Measurements from ENCODE around the gene VANGL2. TPM values are rescaled to one million over a fixed set of nuclear protein-coding genes. Genes with fewer than 3 reads are reported as not detected.

Gene VANGL2
- total RNA-seq, 1 donor from 2014 or later: 17.0 TPM

GRCh38 chr1:160428053-160428452 lies 27.7 kb downstream of the VANGL2 start:
- no peak for DNase-seq (ENCODE audit: low read depth)
- Histone ChIP-seq H3K27me3 (ENCODE audit: control insufficient read depth, insufficient read depth, low read length) (no peaks in the 10 kb centered on the region), H3K36me3 (ENCODE audit: control insufficient read depth, insufficient read depth, low read length) (no peaks in the 10 kb centered on the region), H3K4me3 (ENCODE audit: low read depth, low read length) (no peak overlapping the region)
- TF ChIP-seq, protein P1, sequence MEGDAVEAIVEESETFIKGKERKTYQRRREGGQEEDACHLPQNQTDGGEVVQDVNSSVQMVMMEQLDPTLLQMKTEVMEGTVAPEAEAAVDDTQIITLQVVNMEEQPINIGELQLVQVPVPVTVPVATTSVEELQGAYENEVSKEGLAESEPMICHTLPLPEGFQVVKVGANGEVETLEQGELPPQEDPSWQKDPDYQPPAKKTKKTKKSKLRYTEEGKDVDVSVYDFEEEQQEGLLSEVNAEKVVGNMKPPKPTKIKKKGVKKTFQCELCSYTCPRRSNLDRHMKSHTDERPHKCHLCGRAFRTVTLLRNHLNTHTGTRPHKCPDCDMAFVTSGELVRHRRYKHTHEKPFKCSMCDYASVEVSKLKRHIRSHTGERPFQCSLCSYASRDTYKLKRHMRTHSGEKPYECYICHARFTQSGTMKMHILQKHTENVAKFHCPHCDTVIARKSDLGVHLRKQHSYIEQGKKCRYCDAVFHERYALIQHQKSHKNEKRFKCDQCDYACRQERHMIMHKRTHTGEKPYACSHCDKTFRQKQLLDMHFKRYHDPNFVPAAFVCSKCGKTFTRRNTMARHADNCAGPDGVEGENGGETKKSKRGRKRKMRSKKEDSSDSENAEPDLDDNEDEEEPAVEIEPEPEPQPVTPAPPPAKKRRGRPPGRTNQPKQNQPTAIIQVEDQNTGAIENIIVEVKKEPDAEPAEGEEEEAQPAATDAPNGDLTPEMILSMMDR (IDR thresholded peaks at IDR 0.05; ENCODE audit: insufficient read depth, low read length, poor library complexity, severe bottlenecking): no peak

- DNase-seq (ENCODE audit: low read depth): no peak
- TF ChIP-seq, protein P1 (IDR thresholded peaks at IDR 0.05; ENCODE audit: insufficient read depth, low read length, poor library complexity, severe bottlenecking): peak; percentile 60
These were observed 28.3 kb downstream of the VANGL2 start for GRCh38 chr1:160428655-160429054.

GRCh38 chr1:160429125-160429561 lies 28.8 kb downstream of the VANGL2 start:
- DNase-seq (ENCODE audit: low read depth): no peak
- H3K36me3 ChIP-seq (ENCODE audit: control insufficient read depth, insufficient read depth, low read length): no peaks in the 10 kb centered on the region
- H3K27me3 ChIP-seq (ENCODE audit: control insufficient read depth, insufficient read depth, low read length): no peaks in the 10 kb centered on the region
- TF ChIP-seq, protein P1 (IDR thresholded peaks at IDR 0.05; ENCODE audit: insufficient read depth, low read length, poor library complexity, severe bottlenecking): no peak
- H3K4me3 ChIP-seq (ENCODE audit: low read depth, low read length): no peak overlapping the region

More at GRCh38 chr1:160428655-160429054, 28.3 kb downstream of the VANGL2 start:
- no peak overlapping the region for H3K4me3 ChIP-seq (ENCODE audit: low read depth, low read length)
- no peaks in the 10 kb centered on the region for H3K27me3 ChIP-seq (ENCODE audit: control insufficient read depth, insufficient read depth, low read length)
- H3K36me3 ChIP-seq (ENCODE audit: control insufficient read depth, insufficient read depth, low read length): no peaks in the 10 kb centered on the region

GRCh38 chr1:160429702-160430535 lies 29.6 kb downstream of the VANGL2 start:
- Histone ChIP-seq H3K27me3 (ENCODE audit: control insufficient read depth, insufficient read depth, low read length) (no peaks in the 10 kb centered on the region), H3K4me3 (ENCODE audit: low read depth, low read length) (no peak overlapping the region), H3K36me3 (ENCODE audit: control insufficient read depth, insufficient read depth, low read length) (no peaks in the 10 kb centered on the region)
- TF ChIP-seq, protein P1 (IDR thresholded peaks at IDR 0.05; ENCODE audit: insufficient read depth, low read length, poor library complexity, severe bottlenecking): no peak
- DNase-seq (ENCODE audit: low read depth): no peak

DNA sequence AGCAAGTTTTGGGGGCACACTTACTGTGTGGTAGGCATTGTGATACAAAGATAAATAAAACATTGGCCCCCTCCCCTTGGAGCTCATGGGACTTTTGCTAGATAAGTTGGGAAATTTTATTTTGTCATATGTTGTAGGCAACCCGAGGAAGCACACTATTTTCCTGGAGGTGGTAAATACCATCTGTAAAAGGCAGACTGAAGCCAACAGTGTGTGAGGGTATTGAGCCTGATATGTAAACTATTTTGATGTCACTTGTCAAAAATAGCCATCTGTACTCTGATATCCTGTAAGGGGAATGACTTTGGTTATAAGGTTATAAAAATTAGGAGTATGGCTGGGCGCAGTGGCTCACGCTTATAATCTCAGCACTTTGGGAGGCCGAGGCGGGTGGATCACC lies 30.6 kb downstream of the VANGL2 start:
- TF ChIP-seq, protein P1 (IDR thresholded peaks at IDR 0.05; ENCODE audit: insufficient read depth, low read length, poor library complexity, severe bottlenecking): no peak

More for the DNA sequence above, 30.6 kb downstream of the VANGL2 start:
- no peak overlapping the region for H3K4me3 ChIP-seq (ENCODE audit: low read depth, low read length)
- DNase-seq (ENCODE audit: low read depth): no peak
- H3K36me3 ChIP-seq (ENCODE audit: control insufficient read depth, insufficient read depth, low read length): no peaks in the 10 kb centered on the region
- no peaks in the 10 kb centered on the region for H3K27me3 ChIP-seq (ENCODE audit: control insufficient read depth, insufficient read depth, low read length)

Data from kidney epithelial cell (primary cell).